IMR-90 (cell line): Measurements from ENCODE around the gene ADCYAP1R1. TPM values are rescaled to one million over a fixed set of nuclear protein-coding genes. Genes with fewer than 3 reads are reported as not detected.

ENCODE experiments used
- ATAC-seq: fragments of 200-7000 bp; cut with Tn5 transposase; 2 replicates; pipeline ENCODE4 v1.9.1; 2020; ENCODE audit warnings: low read depth, mild to moderate bottlenecking, moderate library complexity
- BruUV-seq: library from RNA; stranded (reverse); fragments of 400-500 nt; replicated peaks from 2 replicates; lab custom pipeline; 2021; lab: Mats Ljungman, UMichigan
- CTCF ChIA-PET: fragments of 300-600 bp; formaldehyde crosslinking; extraction: SDS; loops from one replicate; lab custom pipeline; 2021; ENCODE audit warnings: antibody characterized with exemption; lab: Yijun Ruan, JAX
- POLR2A ChIA-PET: fragments of 300-600 bp; sonication (Branson Sonifier 250); formaldehyde crosslinking; loops from one replicate; lab custom pipeline; 2022; ENCODE audit warnings: antibody characterized with exemption; ENCODE audit not compliant: unreplicated experiment; lab: Charles Lee
- DNase-seq: peaks from one replicate; pipeline ENCODE4 v3.0.0; 2013
- H2AFZ ChIP-seq: replicated peaks from 2 replicates; pipeline ENCODE3; 2013; ENCODE audit warnings: low read length, mild to moderate bottlenecking; ENCODE audit not compliant: poor library complexity
- H2AK5ac ChIP-seq: 2 replicates; pipeline ENCODE4 v1.6.1; 2013; ENCODE audit warnings: low read depth, low read length, inconsistent platforms
- H2AK9ac ChIP-seq: replicated peaks from 2 replicates; pipeline ENCODE3; 2013; ENCODE audit warnings: mild to moderate bottlenecking, low read depth, low read length, moderate library complexity; ENCODE audit not compliant: poor library complexity
- H2BK120ac ChIP-seq: 2 replicates; pipeline ENCODE4 v1.6.1; 2013; ENCODE audit warnings: low read depth, low read length, inconsistent platforms
- H2BK15ac ChIP-seq: 3 replicates; pipeline ENCODE4 v1.6.1; 2013; ENCODE audit warnings: low read depth, low read length, inconsistent platforms
- H2BK20ac ChIP-seq: 2 replicates; pipeline ENCODE4 v1.6.1; 2013; ENCODE audit warnings: low read depth, mild to moderate bottlenecking, inconsistent platforms, low read length, moderate library complexity
- H2BK5ac ChIP-seq: 2 replicates; pipeline ENCODE4 v1.6.1; 2013; ENCODE audit warnings: mild to moderate bottlenecking, low read depth, low read length, inconsistent platforms; ENCODE audit not compliant: poor library complexity, severe bottlenecking
- H3K14ac ChIP-seq: replicated peaks from 2 replicates; pipeline ENCODE4 v1.6.1; 2013; ENCODE audit warnings: low read depth, low read length, inconsistent platforms
- H3K18ac ChIP-seq: 2 replicates; pipeline ENCODE4 v1.6.1; 2013; ENCODE audit warnings: low read depth, low read length, control low read depth
- H3K23ac ChIP-seq: 2 replicates; pipeline ENCODE4 v1.6.1; 2013; ENCODE audit warnings: low read depth, low read length, inconsistent platforms
- H3K27ac ChIP-seq: 2 replicates; pipeline ENCODE4 v1.5.1; 2013; ENCODE audit warnings: mild to moderate bottlenecking, control low read depth, low read length; ENCODE audit not compliant: insufficient read depth
- H3K27me3 ChIP-seq: 2 replicates; pipeline ENCODE4 v1.6.1; 2013; ENCODE audit warnings: low read length; ENCODE audit not compliant: control insufficient read depth, insufficient read depth
- H3K36me3 ChIP-seq: 2 replicates; pipeline ENCODE4 v1.6.1; 2013; ENCODE audit warnings: low read length, mixed read lengths; ENCODE audit not compliant: control insufficient read depth, insufficient read depth
- H3K4ac ChIP-seq: 2 replicates; pipeline ENCODE4 v1.6.1; 2013; ENCODE audit warnings: low read depth, low read length, inconsistent platforms
- H3K4me1 ChIP-seq: 2 replicates; pipeline ENCODE4 v1.6.1; 2013; ENCODE audit warnings: low read length, mixed read lengths; ENCODE audit not compliant: control insufficient read depth, insufficient read depth
- H3K4me2 ChIP-seq: 2 replicates; pipeline ENCODE4 v1.6.1; 2013; ENCODE audit warnings: low read depth, mild to moderate bottlenecking, control low read depth, low read length, moderate library complexity
- H3K4me3 ChIP-seq: 2 replicates; pipeline ENCODE4 v1.5.1; 2013; ENCODE audit warnings: low read depth, mild to moderate bottlenecking, control low read depth, low read length, moderate library complexity; ENCODE audit not compliant: insufficient read depth
- H3K56ac ChIP-seq: 2 replicates; pipeline ENCODE4 v1.6.1; 2013; ENCODE audit warnings: low read length, inconsistent platforms; ENCODE audit not compliant: insufficient read depth; ENCODE audit errors: extremely low read depth
- H3K79me1 ChIP-seq, 2 experiments: 2 replicates each; pipeline ENCODE4 v1.6.1; 2013; ENCODE audit warnings: low read length in 2 of 2, inconsistent platforms in 1 of 2, low read depth in 1 of 2
- H3K9ac ChIP-seq: 2 replicates; pipeline ENCODE4 v1.6.1; 2013; ENCODE audit warnings: low read depth, low read length, control low read depth
- H3K9me1 ChIP-seq: 2 replicates; pipeline ENCODE4 v1.6.1; 2013; ENCODE audit warnings: low read length, inconsistent platforms; ENCODE audit not compliant: insufficient read depth
- H3K9me3 ChIP-seq: 2 replicates; pipeline ENCODE4 v1.6.1; 2013; ENCODE audit warnings: low read length; ENCODE audit not compliant: control insufficient read depth, insufficient read depth
- H4K20me1 ChIP-seq: 2 replicates; pipeline ENCODE4 v1.6.1; 2013; ENCODE audit warnings: low read length, inconsistent platforms; ENCODE audit not compliant: insufficient read depth
- H4K5ac ChIP-seq: 2 replicates; pipeline ENCODE4 v1.6.1; 2013; ENCODE audit warnings: mild to moderate bottlenecking, low read depth, low read length, control low read depth
- H4K8ac ChIP-seq, 2 experiments: 2 replicates each; pipeline ENCODE4 v1.6.1; 2013; ENCODE audit warnings: low read depth in 2 of 2, low read length in 2 of 2, control low read depth in 1 of 2, inconsistent platforms in 1 of 2
- H4K91ac ChIP-seq: 2 replicates; pipeline ENCODE4 v1.6.1; 2013; ENCODE audit warnings: low read depth, low read length, inconsistent platforms; ENCODE audit not compliant: insufficient read depth
- CEBPB ChIP-seq: IDR thresholded peaks from 2 replicates; pipeline ENCODE4 v1.6.1; 2012; ENCODE audit warnings: low read depth, low read length, improper control_type of control experiment
- CHD1 ChIP-seq: IDR thresholded peaks from 2 replicates; pipeline ENCODE4 v1.6.1; 2012; ENCODE audit warnings: low read depth, low read length, improper control_type of control experiment
- MXI1 ChIP-seq: IDR thresholded peaks from 2 replicates; pipeline ENCODE4 v1.6.1; 2012; ENCODE audit warnings: low read depth, mild to moderate bottlenecking, low read length, moderate library complexity, borderline replicate concordance
- NFE2L2 ChIP-seq: fragments of 150-350 bp; IDR thresholded peaks from 2 replicates; pipeline ENCODE4 v1.6.1; 2016; ENCODE audit warnings: low read depth, mild to moderate bottlenecking, low read length
- WGBS, 2 experiments: methylation state at CpG; one replicate each; pipeline versions ENCODE4 v1.1.5 to v1.1.7; 2013; ENCODE audit warnings: missing lambda C conversion rate in 2 of 2; ENCODE audit not compliant: insufficient read length in 1 of 2; ENCODE audit errors: extremely low coverage in 2 of 2; 5-methylcytosine and 5-hydroxymethylcytosine counted together
- dilution Hi-C: fragments of 300-500 bp; cut with HindIII; formaldehyde crosslinking; loops from one replicate; pipeline ENCODE4 v1.14.3; 2018; ENCODE audit warnings: low sequenced_read_pairs; ENCODE audit not compliant: unreplicated experiment
- in situ Hi-C: fragments of 300-500 bp; cut with MboI; formaldehyde crosslinking; loops from 3 replicates; pipeline ENCODE4 v1.14.3; 2019; ENCODE audit warnings: low sequenced_read_pairs, inconsistent platforms, mixed read lengths
- intact Hi-C: fragments of 100-400 bp; cut with micrococcal nuclease; formaldehyde crosslinking; loops from 2 replicates; pipeline ENCODE4 v1.10.0; 2022
- polyA plus RNA-seq, 3 experiments: library from polyadenylated mRNA; depleted of rRNA; stranded (reverse); fragments of >200 nt; gene quantifications; 2 replicates each; pipeline ENCODE4 v1.2.3, GENCODE V29; 2012; ENCODE audit warnings: low replicate concordance in 1 of 3
- total RNA-seq: library from RNA; depleted of rRNA; stranded (reverse); fragments of >200 nt; gene quantifications from 2 replicates; pipeline ENCODE4 v1.2.3, GENCODE V29; 2012
- TF ChIP-seq, protein P1 (sequence below): conservative IDR thresholded peaks from 2 replicates; pipeline ENCODE4 v1.5.1; 2012; ENCODE audit warnings: mild to moderate bottlenecking, low read depth, low read length, improper control_type of control experiment

The ADCYAP1R1 gene
- total and polyA plus RNA-seq, 2 of the 4 experiments (the other 2 are of a cell fraction) = not detected

DNA sequence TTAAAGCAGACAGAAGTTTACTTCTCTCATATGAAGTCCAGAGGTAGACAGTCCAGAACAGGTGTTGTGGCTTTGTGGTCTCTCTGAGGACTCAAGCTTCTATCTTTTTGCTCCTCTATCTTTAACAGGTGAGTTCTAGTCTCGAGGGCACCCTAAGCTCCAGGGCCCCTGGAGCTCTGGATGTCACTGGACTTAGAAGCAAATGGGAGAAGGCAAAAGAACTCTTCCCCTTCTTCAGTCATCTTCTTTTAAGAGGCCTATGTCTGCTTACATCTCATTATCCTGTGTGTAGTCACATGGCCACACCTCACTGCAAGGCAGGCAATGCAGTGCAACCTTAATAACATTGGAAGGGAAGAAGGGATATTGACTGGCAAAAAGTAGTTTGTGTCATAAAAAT, 61.6 kb downstream of the ADCYAP1R1 start:
- no peak overlapping the region for H3K9ac ChIP-seq
- no peak overlapping the region for H4K91ac ChIP-seq
- no peak overlapping the region for H3K4ac ChIP-seq
- H3K4me3 ChIP-seq = no peak overlapping the region
- no peaks in the 10 kb centered on the region for H3K36me3 ChIP-seq
- no peak overlapping the region for H3K23ac ChIP-seq
- WGBS, 2 experiments = no CpG with 5 or more reads among the region's 1 CpG
- no peak overlapping the region for H3K56ac ChIP-seq
- H3K9me1 ChIP-seq = no peaks in the 10 kb centered on the region
- H4K20me1 ChIP-seq = no peaks in the 10 kb centered on the region
- H2AK9ac ChIP-seq = no peak overlapping the region
- dilution Hi-C loops = no loop called here
- intact Hi-C loops = no loop called here
- no peak overlapping the region for H2BK120ac ChIP-seq
- H2BK5ac ChIP-seq = no peak overlapping the region
- no peak overlapping the region for H3K18ac ChIP-seq
- POLR2A ChIA-PET = no interaction called here
- CTCF ChIA-PET = no interaction called here
- BruUV-seq = no TSS peak
- H2AFZ ChIP-seq = no peak overlapping the region
- no peak overlapping the region for H3K4me2 ChIP-seq
- in situ Hi-C loops = no loop called here
- no peak overlapping the region for H3K27ac ChIP-seq
- no peak overlapping the region for H2BK20ac ChIP-seq
- H3K4me1 ChIP-seq = no peaks in the 10 kb centered on the region
- H4K8ac ChIP-seq = no peak overlapping the region
- no peaks in the 10 kb centered on the region for H3K9me3 ChIP-seq
- TF ChIP-seq, protein P1, sequence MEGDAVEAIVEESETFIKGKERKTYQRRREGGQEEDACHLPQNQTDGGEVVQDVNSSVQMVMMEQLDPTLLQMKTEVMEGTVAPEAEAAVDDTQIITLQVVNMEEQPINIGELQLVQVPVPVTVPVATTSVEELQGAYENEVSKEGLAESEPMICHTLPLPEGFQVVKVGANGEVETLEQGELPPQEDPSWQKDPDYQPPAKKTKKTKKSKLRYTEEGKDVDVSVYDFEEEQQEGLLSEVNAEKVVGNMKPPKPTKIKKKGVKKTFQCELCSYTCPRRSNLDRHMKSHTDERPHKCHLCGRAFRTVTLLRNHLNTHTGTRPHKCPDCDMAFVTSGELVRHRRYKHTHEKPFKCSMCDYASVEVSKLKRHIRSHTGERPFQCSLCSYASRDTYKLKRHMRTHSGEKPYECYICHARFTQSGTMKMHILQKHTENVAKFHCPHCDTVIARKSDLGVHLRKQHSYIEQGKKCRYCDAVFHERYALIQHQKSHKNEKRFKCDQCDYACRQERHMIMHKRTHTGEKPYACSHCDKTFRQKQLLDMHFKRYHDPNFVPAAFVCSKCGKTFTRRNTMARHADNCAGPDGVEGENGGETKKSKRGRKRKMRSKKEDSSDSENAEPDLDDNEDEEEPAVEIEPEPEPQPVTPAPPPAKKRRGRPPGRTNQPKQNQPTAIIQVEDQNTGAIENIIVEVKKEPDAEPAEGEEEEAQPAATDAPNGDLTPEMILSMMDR = no peak
- TF ChIP-seq MXI1 (no peak), CHD1 (no peak), NFE2L2 (no peak), CEBPB (no peak)
- H3K14ac ChIP-seq = no peak overlapping the region
- no peak overlapping the region for H2BK15ac ChIP-seq
- no peak overlapping the region for H2AK5ac ChIP-seq
- ATAC-seq = no peak
- no peaks in the 10 kb centered on the region for H3K79me1 ChIP-seq
- H4K5ac ChIP-seq = no peak overlapping the region
- no peaks in the 10 kb centered on the region; the same call in 1 of the 2 replicates for H3K27me3 ChIP-seq
- no peak for DNase-seq
